SU-DHL-6 (cell line): ENCODE measurements around the gene RNF182.

Source experiments
- EZH2phosphoT487 ChIP-seq: fragments of 200-600 bp; sonication (generic), shearing (Covaris generic); conservative IDR thresholded peaks from 2 replicates; pipeline ENCODE4 v1.6.1; 2018; ENCODE audit warnings: mild to moderate bottlenecking, antibody characterized with exemption, low read length, moderate library complexity, mixed read lengths
- TF ChIP-seq, protein P1 (sequence below): fragments of 200-600 bp; sonication (generic); IDR thresholded peaks from one replicate; pipeline ENCODE4 v1.5.1; 2017; ENCODE audit warnings: antibody characterized with exemption, mild to moderate bottlenecking, low read length, moderate library complexity; ENCODE audit not compliant: insufficient read depth, poor library complexity, severe bottlenecking

DNA sequence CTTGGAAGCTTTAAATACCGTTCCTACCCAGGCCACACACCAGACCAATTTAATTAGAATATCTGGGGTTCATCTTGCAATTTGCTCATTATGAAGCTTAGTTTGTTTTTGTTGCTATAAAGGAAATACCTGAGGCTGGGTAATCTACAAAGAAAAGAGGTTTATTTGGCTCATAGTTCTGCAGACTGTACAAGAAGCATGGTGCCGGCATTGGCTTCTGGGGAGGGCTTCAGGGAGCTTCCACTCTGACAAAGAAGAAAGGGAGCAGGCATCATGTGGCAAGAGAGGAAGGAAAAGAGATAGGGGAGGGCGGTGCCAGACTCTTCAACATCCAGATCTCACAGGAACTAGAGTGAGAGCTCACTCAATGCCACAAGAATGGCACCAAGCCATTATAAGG lies 73.6 kb downstream of the RNF182 start:
- TF ChIP-seq, protein P1, sequence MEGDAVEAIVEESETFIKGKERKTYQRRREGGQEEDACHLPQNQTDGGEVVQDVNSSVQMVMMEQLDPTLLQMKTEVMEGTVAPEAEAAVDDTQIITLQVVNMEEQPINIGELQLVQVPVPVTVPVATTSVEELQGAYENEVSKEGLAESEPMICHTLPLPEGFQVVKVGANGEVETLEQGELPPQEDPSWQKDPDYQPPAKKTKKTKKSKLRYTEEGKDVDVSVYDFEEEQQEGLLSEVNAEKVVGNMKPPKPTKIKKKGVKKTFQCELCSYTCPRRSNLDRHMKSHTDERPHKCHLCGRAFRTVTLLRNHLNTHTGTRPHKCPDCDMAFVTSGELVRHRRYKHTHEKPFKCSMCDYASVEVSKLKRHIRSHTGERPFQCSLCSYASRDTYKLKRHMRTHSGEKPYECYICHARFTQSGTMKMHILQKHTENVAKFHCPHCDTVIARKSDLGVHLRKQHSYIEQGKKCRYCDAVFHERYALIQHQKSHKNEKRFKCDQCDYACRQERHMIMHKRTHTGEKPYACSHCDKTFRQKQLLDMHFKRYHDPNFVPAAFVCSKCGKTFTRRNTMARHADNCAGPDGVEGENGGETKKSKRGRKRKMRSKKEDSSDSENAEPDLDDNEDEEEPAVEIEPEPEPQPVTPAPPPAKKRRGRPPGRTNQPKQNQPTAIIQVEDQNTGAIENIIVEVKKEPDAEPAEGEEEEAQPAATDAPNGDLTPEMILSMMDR: no peak
- TF ChIP-seq EZH2phosphoT487: no peak
